ENCODE measurements around the gene ZNF335.

The ZNF335 gene

DNA sequence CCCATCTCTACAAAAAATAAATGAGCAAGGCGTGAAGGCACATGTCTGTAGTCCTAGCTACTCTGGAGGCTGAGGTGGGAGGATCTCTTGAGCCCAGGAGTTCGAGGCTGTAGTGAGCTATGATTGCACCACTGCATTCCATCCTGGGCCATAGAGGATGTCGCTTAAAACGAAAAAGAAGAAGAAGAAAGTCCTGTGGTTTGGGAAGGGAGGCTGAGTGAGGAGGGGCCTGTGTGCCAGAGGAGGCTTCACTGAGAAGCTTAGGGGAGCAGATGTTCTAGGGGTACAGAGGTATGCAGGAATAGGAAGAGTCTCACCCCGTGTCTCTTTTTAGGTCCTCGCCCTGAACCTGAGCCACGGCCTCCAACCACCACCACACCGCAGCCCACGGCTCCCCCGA lies 40.9 kb upstream of the ZNF335 start:
- Histone ChIP-seq H3K27ac (ENCODE audit: insufficient read depth, low read depth, low read length, poor library complexity, severe bottlenecking) (no peak overlapping the region), H3K4me1 (ENCODE audit: control insufficient read depth, insufficient read depth, low read length) (peaks cover 8% of the 10 kb centered on the region), H3K36me3 (ENCODE audit: control insufficient read depth, insufficient read depth, low read length) (no peaks in the 10 kb centered on the region), H3K9me3 (ENCODE audit: control insufficient read depth, low read length) (no peaks in the 10 kb centered on the region), H3K4me3 (ENCODE audit: insufficient read depth, low read depth, low read length) (no peak overlapping the region), H3K27me3 (ENCODE audit: control insufficient read depth, insufficient read depth, low read length, poor library complexity, severe bottlenecking) (peaks cover 31% of the 10 kb centered on the region)
- WGBS, 2 experiments, result 86% methylated on average over 10 of the region's 10 CpGs

DNA sequence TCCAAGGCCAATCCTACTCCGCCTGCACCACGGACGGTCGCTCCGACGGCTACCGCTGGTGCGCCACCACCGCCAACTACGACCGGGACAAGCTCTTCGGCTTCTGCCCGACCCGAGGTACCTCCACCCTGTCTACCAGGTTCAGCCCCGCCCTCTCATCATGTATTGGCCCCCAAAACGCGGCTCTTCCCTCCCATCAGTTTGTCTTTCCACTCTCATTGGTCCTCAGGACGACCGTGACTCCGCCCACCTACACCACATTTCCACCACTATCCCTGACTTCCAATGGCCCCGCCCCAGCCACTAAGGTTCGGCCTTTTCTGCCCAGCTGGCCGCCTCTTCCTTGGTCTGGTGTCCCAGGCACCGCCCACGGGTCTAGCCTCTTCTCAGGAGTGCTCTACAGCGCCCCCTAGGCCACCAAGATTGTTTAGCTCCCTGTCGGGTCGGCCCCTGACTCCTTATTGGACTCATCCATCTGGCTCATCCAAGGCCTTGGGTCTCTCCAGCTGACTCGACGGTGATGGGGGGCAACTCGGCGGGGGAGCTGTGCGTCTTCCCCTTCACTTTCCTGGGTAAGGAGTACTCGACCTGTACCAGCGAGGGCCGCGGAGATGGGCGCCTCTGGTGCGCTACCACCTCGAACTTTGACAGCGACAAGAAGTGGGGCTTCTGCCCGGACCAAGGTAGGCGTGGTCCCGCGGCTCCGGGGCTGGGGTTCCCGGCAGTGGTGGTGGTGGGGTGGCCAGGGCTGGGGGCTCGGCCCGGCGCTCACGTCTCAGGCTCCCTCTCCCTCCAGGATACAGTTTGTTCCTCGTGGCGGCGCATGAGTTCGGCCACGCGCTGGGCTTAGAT lies 39.9 kb upstream of the ZNF335 start:
- Histone ChIP-seq H3K27me3 (ENCODE audit: control insufficient read depth, insufficient read depth, low read length, poor library complexity, severe bottlenecking) (peaks cover 31% of the 10 kb centered on the region), H3K36me3 (ENCODE audit: control insufficient read depth, insufficient read depth, low read length) (no peaks in the 10 kb centered on the region), H3K9me3 (ENCODE audit: control insufficient read depth, low read length) (no peaks in the 10 kb centered on the region), H3K4me3 (ENCODE audit: insufficient read depth, low read depth, low read length) (no peak overlapping the region), H3K27ac (ENCODE audit: insufficient read depth, low read depth, low read length, poor library complexity, severe bottlenecking) (no peak overlapping the region), H3K4me1 (ENCODE audit: control insufficient read depth, insufficient read depth, low read length) (peaks cover 11% of the 10 kb centered on the region)
- WGBS, 2 experiments, result 90 to 92% methylated on average over 57 of the region's 57 CpGs

DNA sequence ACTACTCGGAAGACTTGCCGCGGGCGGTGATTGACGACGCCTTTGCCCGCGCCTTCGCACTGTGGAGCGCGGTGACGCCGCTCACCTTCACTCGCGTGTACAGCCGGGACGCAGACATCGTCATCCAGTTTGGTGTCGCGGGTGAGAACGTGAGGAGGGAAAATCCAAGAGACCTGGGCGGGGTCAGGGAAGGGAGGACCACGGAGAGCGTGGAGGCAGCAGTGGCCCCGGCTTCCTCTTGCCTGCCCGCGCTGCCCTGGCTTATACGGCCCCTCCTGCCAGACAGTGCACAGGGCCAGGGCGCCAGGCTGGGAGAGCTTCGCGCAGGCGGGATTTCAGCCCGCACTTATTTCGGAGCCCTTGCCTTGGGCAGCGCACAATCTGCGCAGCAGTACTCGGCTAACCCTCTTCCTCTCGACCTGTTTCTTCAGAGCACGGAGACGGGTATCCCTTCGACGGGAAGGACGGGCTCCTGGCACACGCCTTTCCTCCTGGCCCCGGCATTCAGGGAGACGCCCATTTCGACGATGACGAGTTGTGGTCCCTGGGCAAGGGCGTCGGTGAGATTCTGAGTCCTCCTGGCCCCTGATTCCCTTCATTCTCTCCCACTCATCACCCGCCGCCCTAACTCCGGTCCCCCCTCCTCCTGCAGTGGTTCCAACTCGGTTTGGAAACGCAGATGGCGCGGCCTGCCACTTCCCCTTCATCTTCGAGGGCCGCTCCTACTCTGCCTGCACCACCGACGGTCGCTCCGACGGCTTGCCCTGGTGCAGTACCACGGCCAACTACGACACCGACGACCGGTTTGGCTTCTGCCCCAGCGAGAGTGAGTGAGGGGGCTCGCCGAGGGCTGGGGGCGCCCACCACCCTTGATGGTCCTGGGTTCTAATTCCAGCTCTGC lies 38.7 kb upstream of the ZNF335 start:
- Histone ChIP-seq H3K4me3 (ENCODE audit: insufficient read depth, low read depth, low read length) (no peak overlapping the region), H3K27me3 (ENCODE audit: control insufficient read depth, insufficient read depth, low read length, poor library complexity, severe bottlenecking) (peaks cover 31% of the 10 kb centered on the region)
- 95 to 96% methylated on average over 74 of the region's 74 CpGs for WGBS, 2 experiments

DNA sequence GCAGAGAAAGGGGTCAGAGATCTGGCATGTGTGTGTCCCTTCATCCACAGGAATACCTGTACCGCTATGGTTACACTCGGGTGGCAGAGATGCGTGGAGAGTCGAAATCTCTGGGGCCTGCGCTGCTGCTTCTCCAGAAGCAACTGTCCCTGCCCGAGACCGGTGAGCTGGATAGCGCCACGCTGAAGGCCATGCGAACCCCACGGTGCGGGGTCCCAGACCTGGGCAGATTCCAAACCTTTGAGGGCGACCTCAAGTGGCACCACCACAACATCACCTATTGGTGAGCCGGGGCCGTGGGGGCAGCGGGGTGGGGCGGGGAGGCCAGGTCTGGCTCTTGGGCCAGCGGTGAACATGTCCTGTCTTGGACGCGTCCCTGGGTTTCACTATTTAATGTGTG lies 37.8 kb upstream of the ZNF335 start:
- 91 to 94% methylated on average over 20 of the region's 20 CpGs for WGBS, 2 experiments
- peaks cover 11% of the 10 kb centered on the region for H3K4me1 ChIP-seq (ENCODE audit: control insufficient read depth, insufficient read depth, low read length)
- no peak overlapping the region for H3K27ac ChIP-seq (ENCODE audit: insufficient read depth, low read depth, low read length, poor library complexity, severe bottlenecking)
- no peaks in the 10 kb centered on the region for H3K9me3 ChIP-seq (ENCODE audit: control insufficient read depth, low read length)
- no peaks in the 10 kb centered on the region for H3K36me3 ChIP-seq (ENCODE audit: control insufficient read depth, insufficient read depth, low read length)
- no peak overlapping the region for H3K4me3 ChIP-seq (ENCODE audit: insufficient read depth, low read depth, low read length)
- H3K27me3 ChIP-seq (ENCODE audit: control insufficient read depth, insufficient read depth, low read length, poor library complexity, severe bottlenecking), result peaks cover 26% of the 10 kb centered on the region

More for the DNA sequence above, 38.7 kb upstream of the ZNF335 start:
- H3K27ac ChIP-seq (ENCODE audit: insufficient read depth, low read depth, low read length, poor library complexity, severe bottlenecking), result no peak overlapping the region
- H3K4me1 ChIP-seq (ENCODE audit: control insufficient read depth, insufficient read depth, low read length), result peaks cover 11% of the 10 kb centered on the region
- H3K36me3 ChIP-seq (ENCODE audit: control insufficient read depth, insufficient read depth, low read length), result no peaks in the 10 kb centered on the region
- H3K9me3 ChIP-seq (ENCODE audit: control insufficient read depth, low read length), result no peaks in the 10 kb centered on the region

DNA sequence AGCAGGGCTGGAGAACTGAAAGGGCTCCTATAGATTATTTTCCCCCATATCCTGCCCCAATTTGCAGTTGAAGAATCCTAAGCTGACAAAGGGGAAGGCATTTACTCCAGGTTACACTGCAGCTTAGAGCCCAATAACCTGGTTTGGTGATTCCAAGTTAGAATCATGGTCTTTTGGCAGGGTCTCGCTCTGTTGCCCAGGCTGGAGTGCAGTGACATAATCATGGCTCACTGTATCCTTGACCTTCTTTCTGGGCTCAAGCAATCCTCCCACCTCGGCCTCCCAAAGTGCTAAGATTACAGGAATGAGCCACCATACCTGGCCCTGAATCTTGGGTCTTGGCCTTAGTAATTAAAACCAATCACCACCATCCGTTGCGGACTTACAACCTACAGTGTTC lies 35.7 kb upstream of the ZNF335 start:
- H3K4me1 ChIP-seq (ENCODE audit: control insufficient read depth, insufficient read depth, low read length), result peaks cover 11% of the 10 kb centered on the region
- no peak overlapping the region for H3K27ac ChIP-seq (ENCODE audit: insufficient read depth, low read depth, low read length, poor library complexity, severe bottlenecking)
- no peaks in the 10 kb centered on the region for H3K36me3 ChIP-seq (ENCODE audit: control insufficient read depth, insufficient read depth, low read length)
- H3K27me3 ChIP-seq (ENCODE audit: control insufficient read depth, insufficient read depth, low read length, poor library complexity, severe bottlenecking), result peaks cover 6% of the 10 kb centered on the region
- WGBS, 2 experiments, result 90 to 92% methylated on average over 4 of the region's 4 CpGs
- no peaks in the 10 kb centered on the region for H3K9me3 ChIP-seq (ENCODE audit: control insufficient read depth, low read length)
- no peak overlapping the region for H3K4me3 ChIP-seq (ENCODE audit: insufficient read depth, low read depth, low read length)

DNA sequence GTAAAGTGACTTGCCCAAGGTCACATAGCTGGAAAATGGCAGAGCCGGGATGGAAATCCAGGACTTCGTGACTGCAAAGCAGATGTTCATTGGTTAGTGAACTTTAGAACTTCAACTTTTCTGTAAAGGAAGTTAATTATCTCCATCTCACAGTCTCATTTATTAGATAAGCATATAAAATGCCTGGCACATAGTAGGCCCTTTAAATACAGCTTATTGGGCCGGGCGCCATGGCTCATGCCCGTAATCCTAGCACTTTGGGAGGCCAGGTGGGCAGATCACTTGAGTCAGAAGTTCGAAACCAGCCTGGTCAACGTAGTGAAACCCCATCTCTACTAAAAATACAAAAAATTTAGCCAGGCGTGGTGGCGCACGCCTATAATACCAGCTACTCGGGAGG lies 35.0 kb upstream of the ZNF335 start:
- peaks cover 11% of the 10 kb centered on the region for H3K4me1 ChIP-seq (ENCODE audit: control insufficient read depth, insufficient read depth, low read length)
- no peak overlapping the region for H3K4me3 ChIP-seq (ENCODE audit: insufficient read depth, low read depth, low read length)
- WGBS, 2 experiments, result 87 to 90% methylated on average over 11 of the region's 11 CpGs
- no peaks in the 10 kb centered on the region for H3K27me3 ChIP-seq (ENCODE audit: control insufficient read depth, insufficient read depth, low read length, poor library complexity, severe bottlenecking)
- H3K27ac ChIP-seq (ENCODE audit: insufficient read depth, low read depth, low read length, poor library complexity, severe bottlenecking), result no peak overlapping the region
- H3K36me3 ChIP-seq (ENCODE audit: control insufficient read depth, insufficient read depth, low read length), result no peaks in the 10 kb centered on the region
- H3K9me3 ChIP-seq (ENCODE audit: control insufficient read depth, low read length), result no peaks in the 10 kb centered on the region

DNA sequence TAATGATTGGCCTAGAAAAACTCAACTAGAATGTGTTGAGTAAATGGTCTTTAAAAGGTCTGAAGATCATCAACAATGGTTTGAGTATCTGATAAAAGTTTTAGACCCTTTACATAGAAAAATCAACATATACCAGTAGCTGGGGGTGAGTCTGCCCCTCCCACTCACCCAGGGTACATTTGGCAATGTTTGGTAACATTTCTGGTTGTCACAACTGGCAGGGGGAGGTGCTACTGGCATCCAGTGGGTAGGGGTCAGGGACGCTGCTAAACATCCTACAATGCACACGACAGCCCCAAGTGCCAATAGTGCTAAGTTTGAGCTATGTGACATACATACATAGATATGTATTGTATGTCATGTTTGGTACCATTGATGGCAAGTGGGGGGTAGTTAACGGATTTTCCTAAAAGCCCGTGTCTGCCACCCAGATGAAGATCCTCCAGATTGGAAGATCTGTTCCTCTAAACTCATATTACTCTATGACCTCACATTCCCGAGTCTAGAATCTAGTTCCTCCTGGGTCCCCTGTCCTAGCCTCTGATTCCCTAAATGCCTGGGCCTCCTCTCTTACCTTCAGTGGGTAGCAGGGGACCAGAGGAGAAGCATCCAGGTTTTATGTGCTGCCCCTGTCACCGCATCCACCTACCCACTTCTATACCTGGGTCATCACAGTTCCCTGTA lies 34.2 kb upstream of the ZNF335 start:
- Histone ChIP-seq H3K9me3 (ENCODE audit: control insufficient read depth, low read length) (no peaks in the 10 kb centered on the region), H3K4me1 (ENCODE audit: control insufficient read depth, insufficient read depth, low read length) (peaks cover 11% of the 10 kb centered on the region), H3K27ac (ENCODE audit: insufficient read depth, low read depth, low read length, poor library complexity, severe bottlenecking) (no peak overlapping the region), H3K4me3 (ENCODE audit: insufficient read depth, low read depth, low read length) (no peak overlapping the region), H3K36me3 (ENCODE audit: control insufficient read depth, insufficient read depth, low read length) (no peaks in the 10 kb centered on the region), H3K27me3 (ENCODE audit: control insufficient read depth, insufficient read depth, low read length, poor library complexity, severe bottlenecking) (no peaks in the 10 kb centered on the region)
- WGBS, 2 experiments, result 86 to 95% methylated on average over 5 to 6 of the region's 6 CpGs

DNA sequence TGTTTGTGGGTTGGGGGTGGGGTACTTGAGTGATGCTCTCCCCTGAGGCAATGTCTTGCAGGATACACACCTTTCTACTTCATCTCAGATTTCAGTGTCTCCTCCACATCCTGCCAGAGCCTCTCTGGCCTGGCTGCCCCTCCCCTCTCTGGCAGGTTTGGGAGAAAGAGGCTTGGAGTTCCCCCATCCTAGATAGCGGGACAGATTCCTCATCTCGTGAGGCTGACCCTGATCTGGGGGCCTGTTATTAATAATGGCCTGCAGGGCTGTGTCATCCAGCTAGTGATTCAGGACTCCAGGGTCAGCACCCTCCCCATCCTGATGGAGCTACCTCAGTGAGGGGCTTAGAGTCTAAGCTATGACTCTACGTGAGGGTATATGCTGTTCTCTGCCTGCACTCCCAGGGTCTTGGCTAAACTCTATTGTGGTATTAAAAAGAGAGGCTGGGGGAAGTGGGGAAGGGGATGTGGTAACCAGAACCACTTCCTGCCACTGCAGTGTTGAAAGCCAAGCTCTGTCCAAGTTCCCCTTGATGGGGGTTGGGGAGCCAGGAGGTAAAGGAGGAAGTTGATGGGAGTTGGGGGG lies 33.0 kb upstream of the ZNF335 start:
- H3K27me3 ChIP-seq (ENCODE audit: control insufficient read depth, insufficient read depth, low read length, poor library complexity, severe bottlenecking), result no peaks in the 10 kb centered on the region
- no peak overlapping the region for H3K4me3 ChIP-seq (ENCODE audit: insufficient read depth, low read depth, low read length)
- H3K27ac ChIP-seq (ENCODE audit: insufficient read depth, low read depth, low read length, poor library complexity, severe bottlenecking), result no peak overlapping the region
- no peaks in the 10 kb centered on the region for H3K9me3 ChIP-seq (ENCODE audit: control insufficient read depth, low read length)
- H3K36me3 ChIP-seq (ENCODE audit: control insufficient read depth, insufficient read depth, low read length), result no peaks in the 10 kb centered on the region
- 46 to 55% methylated on average over 3 of the region's 3 CpGs for WGBS, 2 experiments
- H3K4me1 ChIP-seq (ENCODE audit: control insufficient read depth, insufficient read depth, low read length), result peaks cover 18% of the 10 kb centered on the region

DNA sequence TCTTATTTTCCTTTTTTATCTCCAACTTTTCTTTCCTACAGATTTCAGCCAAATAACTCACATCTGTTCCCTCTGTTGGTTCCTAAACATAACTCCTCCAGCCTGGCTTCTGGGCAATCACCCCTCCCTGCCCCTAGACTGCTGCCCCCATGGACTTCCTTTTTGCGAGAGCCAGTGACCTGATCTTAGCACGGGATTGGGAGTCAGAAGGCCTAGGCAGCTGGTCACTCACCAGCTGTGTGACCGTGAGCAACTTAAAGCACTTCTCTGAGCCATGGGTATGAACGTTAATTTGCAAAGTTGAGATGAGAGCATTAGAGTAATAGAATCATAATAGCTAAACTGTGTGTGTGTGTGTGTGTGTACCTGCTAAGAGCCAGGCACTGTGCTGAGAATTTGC lies 32.2 kb upstream of the ZNF335 start:
- Histone ChIP-seq H3K27ac (ENCODE audit: insufficient read depth, low read depth, low read length, poor library complexity, severe bottlenecking) (no peak overlapping the region), H3K27me3 (ENCODE audit: control insufficient read depth, insufficient read depth, low read length, poor library complexity, severe bottlenecking) (no peaks in the 10 kb centered on the region), H3K4me1 (ENCODE audit: control insufficient read depth, insufficient read depth, low read length) (peaks cover 18% of the 10 kb centered on the region), H3K4me3 (ENCODE audit: insufficient read depth, low read depth, low read length) (no peak overlapping the region), H3K9me3 (ENCODE audit: control insufficient read depth, low read length) (no peaks in the 10 kb centered on the region), H3K36me3 (ENCODE audit: control insufficient read depth, insufficient read depth, low read length) (no peaks in the 10 kb centered on the region)
- WGBS, 2 experiments, result 69 to 88% methylated on average over 4 of the region's 4 CpGs

Data from ectodermal cell (in vitro differentiated cells).